GM12878 (cell line): ENCODE data around the gene POC1B. TPM values are rescaled to one million over a fixed set of nuclear protein-coding genes. Genes with fewer than 3 reads are reported as not detected.

Experiments used
- ATAC-seq: fragments of 200-7000 bp; cut with Tn5 transposase; 3 replicates; pipeline ENCODE4 v1.9.1; 2020; ENCODE audit warnings: mild to moderate bottlenecking, moderate library complexity
- BruUV-seq: library from RNA; stranded (reverse); fragments of 400-500 nt; replicated peaks from 2 replicates; lab custom pipeline; 2021; lab: Mats Ljungman, UMichigan
- CTCF ChIA-PET: fragments of 300-600 bp; sonication (Branson Sonifier 250); formaldehyde crosslinking; extraction: SDS; loops from one replicate; lab custom pipeline; 2021; ENCODE audit warnings: inconsistent platforms; lab: Yijun Ruan, JAX
- POLR2A ChIA-PET: fragments of 350-600 bp; formaldehyde crosslinking; extraction: SDS; loops from one replicate; lab custom pipeline; 2021; ENCODE audit warnings: inconsistent platforms; lab: Charles Lee
- RAD21 ChIA-PET: fragments of 300-600 bp; sonication (Branson Sonifier 250); formaldehyde crosslinking; loops from one replicate; lab custom pipeline; 2023; ENCODE audit warnings: antibody characterized with exemption; ENCODE audit not compliant: unreplicated experiment; lab: Charles Lee
- SMC1A ChIA-PET: fragments of 300-600 bp; sonication (Branson Sonifier 250); formaldehyde crosslinking; loops from one replicate; lab custom pipeline; 2023; ENCODE audit not compliant: unreplicated experiment, uncharacterized antibody; lab: Charles Lee
- DNase-seq: peaks from one replicate; pipeline ENCODE4 v3.0.0-alpha.2; 2011; ENCODE audit warnings: low read depth, low spot score
- FAIRE-seq: peaks from 3 replicates; lab custom pipeline; 2011; peaks lifted over from hg19 to GRCh38; lab: Jason Lieb, UNC
- H2AFZ ChIP-seq: 2 replicates; pipeline ENCODE4 v1.6.0; 2011; ENCODE audit warnings: low read depth, low read length, control low read depth; ENCODE audit not compliant: control insufficient read depth
- H3K27ac ChIP-seq: 2 replicates; pipeline ENCODE4 v1.5.1; 2011; ENCODE audit warnings: control low read depth; ENCODE audit not compliant: control insufficient read depth, insufficient read depth
- H3K27me3 ChIP-seq, 2 experiments: replicated peaks in 1 of 2; 2 replicates each; pipeline versions ENCODE4 v1.6.0 to v1.6.1; 2011; ENCODE audit warnings: low read length in 1 of 2; ENCODE audit not compliant: control insufficient read depth in 2 of 2, insufficient read depth in 2 of 2
- H3K36me3 ChIP-seq, 2 experiments: 2 replicates each; pipeline ENCODE4 v1.5.1; 2011; ENCODE audit warnings: low read length in 1 of 2; ENCODE audit not compliant: control insufficient read depth in 2 of 2, insufficient read depth in 2 of 2
- H3K4me1 ChIP-seq: 2 replicates; pipeline ENCODE4 v1.6.1; 2011; ENCODE audit warnings: mild to moderate bottlenecking, low read length, moderate library complexity, mixed read lengths; ENCODE audit not compliant: control insufficient read depth, insufficient read depth
- H3K4me2 ChIP-seq: 2 replicates; pipeline ENCODE4 v1.6.0; 2011; ENCODE audit warnings: control low read depth; ENCODE audit not compliant: control insufficient read depth, insufficient read depth
- H3K4me3 ChIP-seq: fragments of 200-600 bp; sonication (generic); 2 replicates; pipeline ENCODE4 v1.5.1; 2016
- H3K79me2 ChIP-seq: 2 replicates; pipeline ENCODE4 v1.6.0; 2011; ENCODE audit warnings: low read length; ENCODE audit not compliant: control insufficient read depth, insufficient read depth
- H3K9ac ChIP-seq: 2 replicates; pipeline ENCODE4 v1.8.0; 2011; ENCODE audit warnings: low read length, control low read depth, mixed read lengths; ENCODE audit not compliant: control insufficient read depth, insufficient read depth
- H3K9me3 ChIP-seq: replicated peaks from 3 replicates; pipeline ENCODE4 v1.5.1; 2011; ENCODE audit warnings: mild to moderate bottlenecking, low read length; ENCODE audit not compliant: control insufficient read depth, insufficient read depth
- H4K20me1 ChIP-seq: 2 replicates; pipeline ENCODE4 v1.6.0; 2011; ENCODE audit not compliant: control insufficient read depth, insufficient read depth
- CEBPZ ChIP-seq: fragments of 150-350 bp; IDR thresholded peaks from 2 replicates; pipeline ENCODE4 v1.6.1; 2016; ENCODE audit warnings: low read depth, low read length
- JUND ChIP-seq: IDR thresholded peaks from 2 replicates; pipeline ENCODE4 v1.6.1; 2012; ENCODE audit warnings: low read depth, mild to moderate bottlenecking, low read length, improper control_type of control experiment, moderate library complexity
- KDM1A ChIP-seq: fragments of 200-600 bp; sonication (generic); IDR thresholded peaks from 2 replicates; pipeline ENCODE4 v1.6.1; 2016; ENCODE audit warnings: borderline replicate concordance
- WGBS: methylation state at CpG from one replicate; pipeline ENCODE4 v1.1.6; 2016; ENCODE audit warnings: low lambda C conversion rate; ENCODE audit not compliant: insufficient replicate concordance, insufficient coverage; ENCODE audit errors: missing lambda C conversion rate; 5-methylcytosine and 5-hydroxymethylcytosine counted together
- in situ Hi-C: fragments of 300-500 bp; cut with MboI; formaldehyde crosslinking; loops from 9 replicates; pipeline ENCODE4 v1.14.3; 2018; ENCODE audit warnings: mixed read lengths
- intact Hi-C: fragments of 100-400 bp; cut with micrococcal nuclease; formaldehyde crosslinking; loops from one replicate; pipeline ENCODE4 v1.14.2; 2022; ENCODE audit not compliant: unreplicated experiment
- polyA plus RNA-seq, 11 experiments: library from polyadenylated mRNA; depleted of rRNA in 4 of 11; unstranded in 6 of 11; stranded (reverse) in 5 of 11; fragments of >200 nt; fragmentation: Nextera tagmentation in 4 of 11; fragmentation: Illumina TruSeq in 1 of 11; extraction: Ambion mirVana in 4 of 11; extraction: Trizol in 1 of 11; gene quantifications; 1 replicate in 1 of 11; 2 replicates in 10 of 11; pipeline versions ENCODE4 v1.2.1 to v1.2.3, GENCODE V29; 2011 to 2016; ENCODE audit warnings: inconsistent platforms in 2 of 11, missing spikeins in 2 of 11, low read depth in 1 of 11
- total RNA-seq, 4 experiments: library from RNA; depleted of rRNA in 3 of 4; stranded (reverse); fragments of >200 nt in 3 of 4; fragmentation: Illumina TruSeq in 1 of 4; extraction: Trizol in 1 of 4; gene quantifications; 2 replicates each; pipeline versions ENCODE4 v1.2.1 to v1.2.3, GENCODE V29; 2013 to 2021

The POC1B gene
- total and polyA plus RNA-seq, 10 of the 15 experiments (the other 5 are each of a cell fraction or from before 2014, with no cell fraction given) = 4.4 to 17.8 (median 11.3) TPM

DNA sequence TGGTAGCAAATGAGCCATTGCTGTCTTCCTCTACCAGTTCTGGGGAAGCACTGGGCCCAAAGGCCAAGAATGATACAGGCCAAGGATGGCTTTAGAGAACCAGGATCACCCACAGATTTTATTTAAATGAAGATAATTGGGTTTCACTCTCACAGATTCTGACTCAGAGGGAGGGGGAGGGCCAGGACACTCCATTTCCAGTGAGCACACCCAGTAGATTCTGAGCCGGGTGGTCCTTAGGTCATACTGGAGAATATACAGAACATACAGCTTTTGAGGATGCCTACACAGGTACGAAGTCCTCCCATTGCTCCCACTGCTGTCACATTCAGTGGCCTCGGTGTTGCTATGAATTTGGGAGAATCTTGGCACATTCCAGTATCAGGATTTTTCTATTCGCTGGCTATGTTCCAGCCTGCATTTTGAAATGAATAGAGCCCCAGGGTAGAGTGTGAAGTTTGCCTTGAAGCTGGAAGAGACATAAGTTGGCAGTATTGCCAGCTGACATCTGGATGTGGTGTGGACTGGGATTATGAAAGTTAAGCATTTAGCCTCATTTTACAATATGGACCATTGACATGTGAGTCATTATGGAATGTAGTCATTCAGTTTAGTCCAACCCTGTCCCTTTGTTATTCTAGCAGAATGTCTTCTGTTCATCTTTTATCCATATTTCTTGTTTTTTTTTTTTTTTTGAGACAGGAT lies 45.8 kb upstream of the POC1B start:
- Histone ChIP-seq H3K79me2 (no peaks in the 10 kb centered on the region), H3K4me2 (no peak overlapping the region), H4K20me1 (no peaks in the 10 kb centered on the region), H3K4me3 (no peak overlapping the region), H3K27ac (no peak overlapping the region), H3K36me3 (no peaks in the 10 kb centered on the region), H3K4me1 (no peaks in the 10 kb centered on the region), H2AFZ (no peak overlapping the region), H3K9me3 (no peaks in the 10 kb centered on the region), H3K27me3 (no peaks in the 10 kb centered on the region), H3K9ac (no peak overlapping the region)
- DNase-seq (no peak), FAIRE-seq (no peak), ATAC-seq (no peak; the same call in 2 of the 3 replicates)
- TF ChIP-seq KDM1A (no peak), JUND (no peak), CEBPZ (no peak)
- ChIA-PET POLR2A (no interaction called here), SMC1A (interaction anchor here (1.0 to 1.3 kb wide), 3 partner anchors 21 to 33 kb away, joined by 3 to 4 read pairs (median 3); no protein-coding TSS in a partner anchor), RAD21 (interaction anchor here (0.8 kb wide), 1 partner anchor 9 kb away, joined by 3 read pairs; no protein-coding TSS in a partner anchor), CTCF (interaction anchor here (1.3 kb wide), 1 partner anchor 531 kb away, joined by 5 read pairs; no protein-coding TSS in a partner anchor)
- BruUV-seq = no TSS peak
- intact Hi-C loops = no loop called here
- in situ Hi-C loops = no loop called here
- 84% methylated on average over 4 of the region's 4 CpGs for whole genome bisulfite sequencing
